Thyroid gland (tissue), 4 donors: ENCODE measurements around the gene CFAP46. TPM values are rescaled to one million over a fixed set of nuclear protein-coding genes. Genes with fewer than 3 reads are reported as not detected.

Experiments
- DNase-seq, 2 donors: peaks; one replicate each; pipeline ENCODE4 v3.0.0-alpha.2; 2019
- H3K27ac ChIP-seq, 3 donors: fragments of 200-600 bp; sonication (generic); 1 replicate in 2 of 3; 2 replicates in 1 of 3; pipeline ENCODE4 v1.5.1; 2016 to 2019; ENCODE audit warnings: mild to moderate bottlenecking in 1 of 3, moderate library complexity in 1 of 3
- H3K27me3 ChIP-seq: fragments of 200-600 bp; sonication (generic); one replicate; pipeline ENCODE4 v1.5.1; 2019
- H3K36me3 ChIP-seq, 2 donors: fragments of 200-600 bp; sonication (generic); one replicate each; pipeline ENCODE4 v1.5.1; 2016 to 2019
- H3K4me1 ChIP-seq, 2 donors: fragments of 200-600 bp; sonication (generic); one replicate each; pipeline ENCODE4 v1.5.1; 2017 to 2019
- H3K4me3 ChIP-seq, 3 donors: fragments of 200-600 bp; sonication (generic); replicated peaks in 1 of 3; 1 replicate in 2 of 3; 2 replicates in 1 of 3; pipeline ENCODE4 v1.5.1; 2016; ENCODE audit warnings: mild to moderate bottlenecking in 1 of 3
- H3K9me3 ChIP-seq: fragments of 200-600 bp; sonication (generic); one replicate; pipeline ENCODE4 v1.5.1; 2017
- POLR2A ChIP-seq, 2 donors: fragments of 450-650 bp; IDR thresholded peaks; one replicate each; pipeline ENCODE4 v1.6.1; 2017; ENCODE audit warnings: antibody characterized with exemption in 2 of 2, mild to moderate bottlenecking in 2 of 2, moderate library complexity in 1 of 2
- WGBS, 2 donors: methylation state at CpG; one replicate each; pipeline ENCODE4 v1.1.5; 2017; 5-methylcytosine and 5-hydroxymethylcytosine counted together
- intact Hi-C: fragments of 100-400 bp; cut with DNase I; formaldehyde crosslinking; loops from one replicate; pipeline ENCODE4 v1.15.1; 2023
- total RNA-seq, 4 donors: library from RNA; depleted of rRNA; stranded (reverse); fragments of >200 nt; gene quantifications; one replicate each; pipeline ENCODE4 v1.2.3, GENCODE V29; 2016
- TF ChIP-seq, protein P1 (sequence below), 6 experiments: fragments of 200-600 bp in 3 of 6; fragments of 450-650 bp in 3 of 6; sonication (generic) in 3 of 6; IDR thresholded peaks; one replicate each; pipeline ENCODE4 v1.5.1; 2016 to 2019; ENCODE audit warnings: antibody characterized with exemption in 6 of 6, mild to moderate bottlenecking in 2 of 6, inconsistent platforms in 1 of 6, moderate library complexity in 1 of 6

The CFAP46 gene
- total RNA-seq, 4 donors from 2014 or later = 3.6 to 12.7 (median 9.1) TPM

DNA sequence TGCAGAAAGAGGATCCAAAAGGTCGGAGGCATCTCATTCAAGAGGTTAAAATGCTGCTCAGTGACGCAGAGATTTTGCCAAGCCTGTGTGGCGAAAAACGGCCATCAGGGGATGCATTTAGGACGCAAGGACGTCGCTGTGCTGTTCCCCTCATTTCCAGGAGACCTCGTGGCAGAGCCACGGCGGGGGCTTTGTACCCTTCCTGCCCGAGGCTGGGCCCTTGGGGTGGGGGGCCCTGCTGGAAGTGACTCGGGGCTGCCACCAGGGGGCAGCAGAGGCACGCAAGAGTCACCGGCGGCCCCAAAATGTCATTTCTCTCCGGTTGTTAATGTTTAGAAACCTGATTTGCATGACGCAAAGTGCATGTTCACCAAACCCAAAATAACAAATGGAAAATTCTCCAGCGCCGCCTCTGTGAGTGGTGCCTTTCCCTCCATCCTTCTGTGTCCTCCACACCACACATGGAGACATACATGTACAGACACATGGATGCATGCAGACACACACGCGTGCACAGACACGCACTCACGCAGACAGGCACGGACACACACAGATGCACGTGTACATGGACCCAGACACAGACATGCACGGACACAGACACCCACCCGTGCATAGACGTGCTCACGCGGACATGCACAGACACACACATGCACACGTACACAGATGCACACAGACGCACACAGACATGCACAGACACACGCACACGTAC, 105.4 kb downstream of the CFAP46 start:
- peak; percentile 55 to 60 for DNase-seq
- Histone ChIP-seq H3K9me3 (no peaks in the 10 kb centered on the region), H3K36me3 (no peaks in the 10 kb centered on the region), H3K27me3 (no peaks in the 10 kb centered on the region), H3K27ac (peak overlapping the region; percentile 74 to 84 (median 81)), H3K4me3 (peak overlapping the region in 1 of 3 donors; percentile 16), H3K4me1 (peaks cover 8 to 10% of the 10 kb centered on the region in 2 donors)
- intact Hi-C loops = loop anchor here (5.0 kb wide), 1 partner anchor 285 kb away; no protein-coding TSS in a partner anchor
- 41 to 42% methylated on average over 31 to 33 of the region's 34 CpGs for WGBS, 2 donors
- TF ChIP-seq, protein P1, sequence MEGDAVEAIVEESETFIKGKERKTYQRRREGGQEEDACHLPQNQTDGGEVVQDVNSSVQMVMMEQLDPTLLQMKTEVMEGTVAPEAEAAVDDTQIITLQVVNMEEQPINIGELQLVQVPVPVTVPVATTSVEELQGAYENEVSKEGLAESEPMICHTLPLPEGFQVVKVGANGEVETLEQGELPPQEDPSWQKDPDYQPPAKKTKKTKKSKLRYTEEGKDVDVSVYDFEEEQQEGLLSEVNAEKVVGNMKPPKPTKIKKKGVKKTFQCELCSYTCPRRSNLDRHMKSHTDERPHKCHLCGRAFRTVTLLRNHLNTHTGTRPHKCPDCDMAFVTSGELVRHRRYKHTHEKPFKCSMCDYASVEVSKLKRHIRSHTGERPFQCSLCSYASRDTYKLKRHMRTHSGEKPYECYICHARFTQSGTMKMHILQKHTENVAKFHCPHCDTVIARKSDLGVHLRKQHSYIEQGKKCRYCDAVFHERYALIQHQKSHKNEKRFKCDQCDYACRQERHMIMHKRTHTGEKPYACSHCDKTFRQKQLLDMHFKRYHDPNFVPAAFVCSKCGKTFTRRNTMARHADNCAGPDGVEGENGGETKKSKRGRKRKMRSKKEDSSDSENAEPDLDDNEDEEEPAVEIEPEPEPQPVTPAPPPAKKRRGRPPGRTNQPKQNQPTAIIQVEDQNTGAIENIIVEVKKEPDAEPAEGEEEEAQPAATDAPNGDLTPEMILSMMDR (IDR thresholded peaks at IDR 0.05) = peak; percentile 94 to 98 (median 96)
- TF ChIP-seq POLR2A (IDR thresholded peaks at IDR 0.05) = no peak

DNA sequence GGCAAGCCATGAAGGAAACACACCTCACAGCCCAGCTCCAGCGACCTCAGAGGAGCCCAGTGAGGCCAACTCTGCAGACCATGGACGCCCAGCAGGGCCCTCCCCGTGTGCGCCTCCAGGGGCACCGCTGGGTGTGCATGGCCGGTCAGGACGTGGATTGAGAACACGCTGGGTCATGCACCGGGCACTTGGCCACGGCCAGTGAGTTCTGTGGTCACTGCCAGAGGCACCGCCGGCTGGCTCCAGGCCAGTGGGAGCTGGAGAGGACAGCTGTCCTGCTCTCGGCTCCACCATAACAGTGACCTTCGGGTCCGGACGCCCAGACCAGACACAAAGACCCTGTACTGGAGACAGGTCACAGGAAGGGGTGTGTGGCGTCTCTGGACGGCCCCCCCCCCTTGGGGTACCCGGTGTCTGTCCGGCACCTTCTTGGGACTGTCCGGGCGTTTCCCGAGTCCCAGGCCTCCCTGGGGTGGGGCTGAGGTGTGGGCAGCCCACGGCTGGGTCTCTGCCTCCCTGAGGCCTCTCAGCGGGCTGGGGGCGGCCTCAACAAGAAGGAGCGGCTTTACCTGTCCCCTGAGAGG, 106.0 kb downstream of the CFAP46 start:
- Histone ChIP-seq H3K27ac (peak overlapping the region; percentile 74 to 84 (median 81)), H3K36me3 (no peaks in the 10 kb centered on the region), H3K27me3 (no peaks in the 10 kb centered on the region), H3K4me3 (peak overlapping the region in 1 of 3 donors; percentile 16), H3K9me3 (no peaks in the 10 kb centered on the region), H3K4me1 (peaks cover 8 to 10% of the 10 kb centered on the region in 2 donors)
- intact Hi-C loops = loop anchor here (5.0 kb wide), 1 partner anchor 286 kb away; no protein-coding TSS in a partner anchor
- peak; percentile 99 for DNase-seq
- 10 to 20% methylated on average over 14 to 16 of the region's 27 CpGs for WGBS, 2 donors
- TF ChIP-seq, protein P1 (IDR thresholded peaks at IDR 0.05) = peak in 2 of 6 experiments; percentile 41 to 46
- no peak for TF ChIP-seq POLR2A (IDR thresholded peaks at IDR 0.05)

GRCh38 chr10:132835848-132836233, 106.5 kb downstream of the CFAP46 start:
- no peaks in the 10 kb centered on the region for H3K27me3 ChIP-seq
- H3K4me3 ChIP-seq = no peak overlapping the region
- H3K36me3 ChIP-seq = no peaks in the 10 kb centered on the region
- no peak for DNase-seq
- H3K27ac ChIP-seq = peak overlapping the region; percentile 33 to 84 (median 81)
- peaks cover 8 to 10% of the 10 kb centered on the region in 2 donors for H3K4me1 ChIP-seq
- H3K9me3 ChIP-seq = no peaks in the 10 kb centered on the region
- no peak for TF ChIP-seq POLR2A (IDR thresholded peaks at IDR 0.05)
- TF ChIP-seq, protein P1 (IDR thresholded peaks at IDR 0.05) = no peak
- intact Hi-C loops = loop anchor here (5.0 kb wide), 1 partner anchor 286 kb away; no protein-coding TSS in a partner anchor
- WGBS, 2 donors = 16 to 30% methylated on average over 6 to 15 of the region's 18 CpGs

DNA sequence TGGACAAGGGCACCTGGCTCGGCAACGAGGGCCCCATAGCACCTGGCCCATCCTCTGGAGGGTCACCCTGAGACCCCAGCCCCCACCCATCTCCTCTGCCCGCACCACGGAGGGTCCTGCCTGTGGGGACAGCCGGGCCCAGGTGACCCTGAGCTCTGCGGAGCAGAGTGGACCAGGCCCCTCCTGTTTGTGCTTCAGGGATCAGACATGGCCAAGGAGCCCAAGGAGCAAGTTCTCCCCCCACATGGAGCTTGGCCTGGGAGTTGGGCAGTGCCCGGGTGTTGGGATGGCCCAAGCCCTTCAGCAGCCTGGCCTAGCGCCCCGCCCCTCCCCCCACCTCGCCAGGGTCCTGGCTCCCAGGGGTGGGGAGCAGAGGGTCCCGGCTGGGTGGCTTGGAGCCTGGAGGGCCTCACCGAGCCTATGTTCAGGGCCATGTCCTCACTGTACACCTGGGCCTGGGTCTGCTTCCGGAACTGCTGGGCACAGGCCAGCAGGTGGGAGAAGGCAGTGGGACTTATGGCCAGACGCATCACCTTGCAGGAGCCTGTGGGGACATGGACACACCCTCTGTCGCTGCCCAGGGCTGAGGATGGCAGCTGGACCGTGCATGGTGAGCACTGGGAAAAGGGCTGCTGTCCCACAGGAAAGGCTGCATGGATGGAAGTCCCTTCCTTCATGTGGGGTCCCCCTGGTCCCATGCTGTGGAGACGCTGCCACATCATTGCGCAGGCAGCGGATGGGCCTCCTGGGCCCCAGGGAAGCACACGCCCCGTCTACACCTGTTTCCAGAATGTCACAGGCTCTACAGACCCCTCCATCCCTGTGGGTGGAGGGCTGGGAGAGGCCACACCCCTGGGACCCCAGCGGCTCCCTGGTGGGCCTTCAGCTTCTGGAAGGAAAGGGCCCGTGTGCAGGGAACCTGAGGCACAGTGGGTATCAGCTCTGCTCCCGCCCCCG, 107.2 kb downstream of the CFAP46 start:
- intact Hi-C loops = loop anchor here (5.0 kb wide), 2 partner anchors 178 to 287 kb away; no protein-coding TSS in a partner anchor
- no peak overlapping the region for H3K27ac ChIP-seq
- TF ChIP-seq POLR2A (IDR thresholded peaks at IDR 0.05) = no peak
- TF ChIP-seq, protein P1 (IDR thresholded peaks at IDR 0.05) = no peak
- no peaks in the 10 kb centered on the region for H3K9me3 ChIP-seq
- H3K4me1 ChIP-seq = peaks cover 8 to 10% of the 10 kb centered on the region in 2 donors
- DNase-seq = peak in 1 of 2 donors; percentile 13
- H3K4me3 ChIP-seq = no peak overlapping the region
- 83 to 89% methylated on average over 13 to 16 of the region's 25 CpGs for WGBS, 2 donors
- no peaks in the 10 kb centered on the region for H3K27me3 ChIP-seq
- H3K36me3 ChIP-seq = no peaks in the 10 kb centered on the region
